Glomerular endothelial cell (primary cell): Measurements from ENCODE around the gene C10orf53. TPM values are rescaled to one million over a fixed set of nuclear protein-coding genes. Genes with fewer than 3 reads are reported as not detected.

Source experiments
- DNase-seq: peaks from one replicate; pipeline ENCODE4 v3.0.0-alpha.2; 2011; ENCODE audit warnings: low read depth, low spot score; ENCODE audit errors: extremely low read depth
- total RNA-seq: library from RNA; depleted of rRNA; stranded (reverse); fragments of >200 nt; gene quantifications from 2 replicates; pipeline ENCODE4 v1.2.3, GENCODE V29; 2015

C10orf53 gene
- total RNA-seq, 1 donor from 2014 or later = not detected

DNA sequence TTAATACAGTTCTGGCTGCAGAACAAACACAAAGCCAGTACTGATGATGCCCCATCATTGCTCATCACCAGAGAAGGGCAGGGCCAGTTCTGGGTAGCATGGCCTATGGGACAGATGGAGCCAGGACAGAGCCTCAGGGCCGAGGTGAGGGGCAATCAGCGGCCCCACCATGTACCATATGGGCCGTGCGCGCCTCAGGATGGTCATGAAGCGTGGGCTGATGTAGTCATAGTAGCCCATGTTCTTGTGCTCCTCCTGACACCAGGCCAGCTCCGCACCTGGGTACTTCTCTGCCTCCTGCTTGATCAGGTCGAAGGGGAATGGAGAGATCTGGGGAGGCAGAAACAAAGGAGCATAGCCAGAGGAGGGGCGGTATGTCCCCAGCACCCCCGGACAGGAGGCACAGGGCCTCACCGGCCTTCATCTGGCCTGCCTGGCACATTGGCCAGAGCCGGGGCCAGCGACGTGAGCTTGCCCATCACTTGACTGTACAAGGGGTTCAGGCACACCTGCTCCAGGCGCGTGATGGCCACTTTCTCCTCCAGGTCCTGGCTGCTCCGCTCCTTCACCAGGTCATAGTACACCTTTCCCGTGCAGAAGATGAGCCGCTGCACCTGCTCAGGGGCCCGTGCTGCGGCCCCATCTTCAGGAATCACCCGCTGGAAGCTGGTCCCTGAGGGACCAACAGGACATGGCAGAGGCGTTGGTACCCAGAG, 56.6 kb downstream of the C10orf53 start:
- no peak for DNase-seq

DNA sequence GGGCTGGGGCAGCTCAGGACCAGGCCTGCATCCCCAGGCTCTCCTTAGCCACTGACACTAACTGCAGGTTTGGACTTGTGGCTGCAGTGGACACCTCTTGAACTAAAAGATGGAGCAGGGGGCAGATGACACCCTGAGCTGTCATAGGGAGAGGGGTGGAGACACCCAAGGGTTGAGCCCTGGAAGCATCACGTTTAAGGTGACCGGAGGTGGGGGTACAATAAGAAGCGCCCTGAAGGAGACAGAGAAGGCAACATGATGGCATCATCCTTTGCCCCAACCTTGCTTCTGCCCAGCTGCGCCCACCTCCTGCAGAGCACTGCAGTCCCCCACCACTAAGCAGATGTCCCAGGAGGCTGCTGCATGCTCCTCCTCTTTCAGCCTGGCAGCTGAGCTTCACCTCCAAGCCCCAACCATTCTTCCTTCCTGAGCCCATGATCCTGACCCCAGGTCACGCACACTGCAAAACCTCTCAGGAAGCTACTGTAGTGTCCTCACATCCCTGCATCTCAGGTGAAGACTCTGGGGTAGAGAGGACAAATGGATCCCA, 57.2 kb downstream of the C10orf53 start:
- no peak for DNase-seq

DNA sequence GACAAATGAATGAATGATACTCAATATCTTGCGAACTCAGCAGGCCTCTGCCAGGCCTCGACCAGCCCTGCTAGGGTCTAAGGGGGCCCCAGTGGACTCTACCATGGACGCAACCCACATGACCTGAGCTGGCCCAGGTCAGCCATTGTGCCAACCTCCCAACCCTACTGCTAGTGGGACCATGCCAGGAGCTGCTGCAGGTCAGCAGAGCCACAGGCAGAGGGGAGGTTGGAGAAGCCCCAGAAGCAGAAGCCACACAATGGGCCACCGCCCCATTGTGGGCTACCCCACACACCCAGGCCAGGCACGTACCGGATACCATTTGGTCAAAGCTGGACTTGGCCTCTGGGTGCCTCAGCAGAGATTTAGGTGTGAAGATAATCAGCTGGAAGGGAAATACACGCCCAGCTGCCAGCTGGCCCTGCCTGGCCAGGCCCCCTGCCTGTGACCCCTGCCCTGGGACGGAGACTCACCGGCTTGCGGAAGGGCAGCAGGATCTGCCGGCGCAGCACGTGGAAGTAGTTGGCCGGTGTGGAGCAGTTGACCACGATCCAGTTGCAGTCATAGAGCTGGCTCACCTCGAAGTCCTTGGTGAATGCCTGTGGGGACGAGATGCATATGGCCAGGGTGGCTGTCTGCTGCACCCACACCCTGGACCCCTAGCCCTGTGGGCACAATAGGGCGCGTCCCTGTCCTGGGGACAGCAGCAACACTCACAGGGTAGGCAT, 58.2 kb downstream of the C10orf53 start:
- DNase-seq = no peak

DNA sequence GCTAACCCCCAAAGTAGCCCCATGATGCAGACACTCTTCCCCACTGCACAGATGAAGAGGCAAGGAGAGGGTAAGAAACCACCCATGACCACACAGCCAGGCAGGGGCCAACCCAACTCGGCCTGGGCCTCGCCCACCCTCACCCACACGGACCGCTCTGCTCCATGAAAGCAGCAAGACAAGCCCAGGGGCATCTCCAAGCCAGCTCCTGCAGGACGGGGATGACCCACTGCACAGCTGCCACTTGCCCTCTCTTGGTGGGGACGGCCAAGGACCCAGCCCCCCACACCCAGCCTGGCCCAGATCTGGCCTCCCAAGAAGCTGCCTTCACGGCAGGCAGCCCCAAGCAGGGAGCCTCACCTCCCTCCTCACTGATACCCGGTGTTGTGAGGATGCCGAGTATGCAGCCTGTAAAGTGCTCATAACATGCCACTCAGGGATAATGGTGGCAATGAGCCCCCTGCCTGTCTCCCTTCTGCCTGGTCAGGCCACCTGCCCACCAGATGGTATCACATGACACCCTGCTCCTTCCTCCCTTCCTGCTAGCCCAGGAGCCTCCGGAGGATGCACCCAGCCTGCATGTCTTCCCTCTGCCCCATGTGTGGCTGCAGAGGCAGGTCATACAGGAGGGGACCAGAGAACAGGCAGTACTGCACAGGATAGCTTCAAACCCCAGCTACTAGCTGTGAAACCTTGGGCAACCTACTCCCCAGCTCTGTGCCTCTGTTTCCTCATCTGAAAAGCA, 59.3 kb downstream of the C10orf53 start:
- no peak for DNase-seq

DNA sequence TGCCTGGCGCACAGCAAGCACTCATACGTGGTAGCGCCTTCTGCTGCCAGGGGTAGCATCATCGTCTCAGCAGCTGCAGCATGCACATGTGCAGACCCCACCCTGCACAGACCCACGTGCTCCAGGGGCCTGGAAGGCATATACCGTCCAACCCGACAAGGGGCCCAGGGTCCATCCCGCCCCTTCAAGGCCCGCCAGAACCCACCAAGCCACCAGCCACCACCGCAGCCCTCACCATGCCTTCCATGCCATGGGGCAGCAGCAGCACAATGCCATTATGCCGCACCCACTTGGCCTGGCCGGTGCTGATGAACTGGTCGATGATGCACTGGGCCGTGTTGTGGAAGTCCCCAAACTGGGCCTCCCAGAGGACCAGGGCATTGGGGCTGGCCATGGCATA, 60.0 kb downstream of the C10orf53 start:
- no peak for DNase-seq

DNA sequence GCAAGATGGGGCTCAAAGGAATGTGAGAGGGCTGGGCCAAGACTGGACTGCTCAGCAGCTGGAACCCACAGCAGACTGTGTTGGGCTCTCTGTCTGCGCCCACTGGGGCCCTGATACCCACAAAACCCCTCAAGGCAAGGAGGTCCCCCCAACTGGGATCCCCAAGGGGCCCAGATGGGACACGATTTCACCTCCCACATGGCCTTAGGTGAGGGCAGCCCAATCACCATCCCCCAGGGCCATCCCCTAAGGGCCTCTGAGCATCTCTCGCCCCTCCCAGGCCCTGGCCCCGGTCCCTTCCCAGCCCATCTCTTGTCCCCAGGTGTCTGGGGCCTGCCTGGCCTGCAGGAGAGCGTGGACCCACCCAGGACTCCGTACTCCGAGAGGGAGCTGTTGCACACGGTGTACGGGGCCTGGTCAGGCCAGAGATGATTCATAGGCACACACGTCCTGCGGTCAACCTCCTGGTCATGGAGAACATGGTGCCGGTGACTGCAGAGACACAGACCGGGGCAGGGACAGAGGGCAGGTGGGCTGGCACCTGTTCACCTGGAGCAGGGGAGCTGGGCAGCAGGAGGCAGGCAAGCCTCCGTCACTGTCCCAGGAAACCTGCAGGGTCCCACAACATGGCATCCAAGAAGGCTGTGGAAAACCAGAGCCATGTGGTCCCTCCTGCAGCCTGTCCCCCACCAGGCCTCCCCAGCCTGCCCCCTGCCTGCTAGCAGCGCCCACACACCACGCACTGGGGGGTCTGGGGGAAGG, 61.1 kb downstream of the C10orf53 start:
- DNase-seq = no peak

DNA sequence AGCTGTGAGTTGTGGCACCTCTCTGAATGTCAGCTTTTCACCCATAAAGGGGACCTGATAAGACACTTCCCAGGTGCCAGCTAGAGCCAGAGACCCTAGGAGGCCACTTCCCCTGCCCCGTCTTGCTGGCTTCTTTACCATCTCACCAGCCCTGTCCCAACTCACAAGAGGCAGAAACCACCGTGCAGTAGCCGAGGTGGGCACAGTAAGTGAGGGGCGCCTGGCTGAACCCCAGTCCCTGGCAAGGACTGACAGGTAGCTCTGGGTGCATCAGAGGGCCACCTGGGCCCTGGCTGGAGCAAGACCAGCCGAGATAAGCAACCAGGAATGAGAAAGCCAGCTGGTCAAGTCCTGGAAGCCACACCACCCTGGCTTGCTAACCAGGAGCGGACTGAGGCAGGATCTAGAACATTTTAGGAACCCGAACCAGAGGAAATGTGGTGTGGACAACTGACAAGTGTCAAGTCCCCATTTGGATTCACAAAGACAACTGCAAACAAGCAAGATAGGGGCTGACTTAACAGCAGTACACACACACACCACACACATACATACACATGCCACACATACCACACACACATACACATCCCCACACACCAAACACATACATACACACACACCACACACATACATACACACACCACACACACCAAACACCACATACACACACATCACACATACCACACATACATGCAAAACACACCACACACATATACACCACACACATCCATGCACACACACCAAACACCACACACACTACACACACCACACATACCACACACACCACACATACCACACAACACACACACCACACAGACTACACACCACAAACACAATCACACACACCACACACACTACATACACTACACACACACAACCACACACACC, 61.9 kb downstream of the C10orf53 start:
- no peak for DNase-seq

DNA sequence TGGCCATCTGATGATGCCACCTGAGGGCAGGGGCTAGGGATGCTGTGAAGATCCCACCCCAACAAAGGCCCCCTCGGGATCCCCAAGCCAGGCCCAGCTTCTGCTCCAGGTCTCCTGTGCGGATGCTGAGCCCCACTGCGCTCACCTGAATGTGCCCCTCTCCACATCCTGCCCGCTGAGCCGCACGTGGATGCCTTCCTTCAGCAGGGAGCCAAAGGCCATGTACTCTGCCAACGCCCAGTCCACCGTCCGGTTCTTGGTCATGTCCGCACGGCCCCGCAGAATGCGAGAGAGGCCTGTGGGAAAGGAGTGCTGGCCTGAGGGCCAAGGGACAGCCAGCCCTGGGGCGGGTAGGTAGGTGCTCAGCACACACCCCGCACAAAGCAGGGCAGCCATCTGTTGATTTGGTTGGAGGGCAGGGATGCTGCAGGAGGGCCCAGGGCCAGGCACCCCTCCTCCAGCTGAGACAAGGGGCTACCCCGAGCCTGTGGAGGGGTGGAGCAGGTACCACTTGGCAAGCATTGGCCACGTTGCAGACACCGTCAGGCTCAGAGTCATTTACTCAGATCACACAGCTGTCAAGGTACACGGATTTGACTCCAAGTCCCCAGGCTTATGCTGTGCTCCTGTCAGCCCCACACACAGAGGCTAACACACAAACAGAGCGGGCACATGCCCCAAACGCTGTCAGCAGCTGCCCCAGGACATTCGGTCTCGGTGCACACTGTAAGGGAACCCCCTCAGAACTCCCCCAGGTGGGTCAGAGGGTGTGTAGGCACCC, 63.4 kb downstream of the C10orf53 start:
- no peak for DNase-seq

DNA sequence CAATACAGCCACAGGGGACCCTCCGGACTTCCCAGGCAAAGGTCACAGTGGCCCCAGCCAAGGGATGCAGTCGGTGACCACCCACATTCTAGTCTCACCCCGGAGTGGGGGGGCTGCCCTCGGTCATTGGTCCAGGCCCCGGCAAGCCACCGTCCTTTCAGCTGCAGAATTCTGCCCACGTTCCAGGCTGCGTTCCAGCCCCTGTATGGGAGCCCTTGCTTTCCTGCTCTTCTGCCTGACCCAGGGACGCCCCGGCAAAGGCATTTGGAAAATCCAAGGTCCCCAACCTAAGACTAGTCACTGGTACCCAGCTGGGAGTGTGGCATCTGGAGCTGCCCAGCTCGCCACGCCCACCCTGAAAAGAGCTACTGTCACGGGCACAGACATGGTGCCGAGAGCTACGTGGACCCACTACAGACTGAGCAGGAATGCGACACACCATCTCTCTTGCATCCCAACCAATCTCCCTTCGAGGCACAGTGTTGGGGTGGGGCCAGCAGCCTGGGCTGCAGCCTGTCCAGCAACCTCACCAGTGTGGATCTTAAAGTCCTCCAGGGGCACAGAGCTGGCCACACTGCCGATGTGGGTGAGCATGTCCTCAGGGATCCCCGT, 64.1 kb downstream of the C10orf53 start:
- no peak for DNase-seq

DNA sequence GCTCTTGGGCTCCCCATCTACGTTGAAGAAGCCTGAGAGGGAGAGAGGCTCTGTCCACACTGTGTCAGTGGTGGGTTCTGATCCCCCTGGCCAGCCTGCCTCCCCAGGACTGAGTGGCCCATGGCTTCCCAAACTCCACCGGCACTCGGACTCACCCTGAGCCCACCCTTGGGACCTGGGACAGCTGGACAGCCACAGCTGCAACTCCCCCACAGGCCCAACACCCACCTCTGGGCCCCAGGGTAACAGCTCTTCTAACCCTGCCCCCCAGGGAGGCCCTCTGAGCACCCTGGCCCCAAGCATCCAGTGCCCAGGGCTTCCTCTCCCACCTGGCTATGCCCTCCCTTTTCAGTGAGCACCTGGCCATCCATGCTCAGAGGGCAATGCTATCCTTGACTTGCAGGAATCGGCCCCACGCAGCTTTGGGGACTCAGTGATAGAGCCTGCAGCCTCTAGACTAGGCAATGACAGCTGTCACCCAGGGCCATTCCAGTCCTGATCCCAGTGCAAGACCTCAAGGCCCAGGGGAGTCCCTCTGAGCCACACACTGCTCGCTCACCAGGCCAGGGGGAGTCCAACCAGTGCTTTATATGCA, 64.7 kb downstream of the C10orf53 start:
- no peak for DNase-seq

DNA sequence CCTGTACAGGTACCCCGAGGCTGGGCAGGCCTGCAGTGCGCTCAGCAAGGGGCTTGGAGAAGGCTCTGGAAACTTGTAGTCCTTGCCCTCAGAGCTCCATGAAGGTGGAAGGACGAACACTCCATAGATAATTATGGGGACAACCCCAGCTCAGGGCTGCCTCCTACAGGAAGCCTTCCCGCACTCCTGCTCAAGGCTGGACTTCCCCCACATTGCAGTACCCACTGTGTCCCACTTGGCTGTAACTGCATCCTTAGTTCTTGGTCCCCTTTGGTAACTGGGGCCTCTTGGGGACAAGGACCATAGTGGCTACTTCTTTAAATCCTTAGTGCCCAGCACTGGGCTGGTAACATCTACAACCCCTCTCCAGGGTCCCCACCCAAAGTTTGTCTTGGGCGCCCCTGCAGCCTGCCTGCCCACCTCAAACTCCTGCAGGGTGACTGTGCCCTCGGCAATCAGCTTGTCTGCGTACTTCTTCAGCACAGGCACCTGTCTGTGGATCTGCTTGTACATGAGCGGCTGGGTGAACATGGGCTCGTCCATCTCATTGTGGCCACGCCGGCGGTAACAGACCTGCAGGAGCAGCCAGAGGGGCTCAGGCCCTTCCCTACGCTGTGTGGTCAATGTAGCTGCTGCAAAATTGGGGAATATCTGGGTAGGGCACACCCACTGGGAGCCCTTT, 65.6 kb downstream of the C10orf53 start:
- DNase-seq = no peak

DNA sequence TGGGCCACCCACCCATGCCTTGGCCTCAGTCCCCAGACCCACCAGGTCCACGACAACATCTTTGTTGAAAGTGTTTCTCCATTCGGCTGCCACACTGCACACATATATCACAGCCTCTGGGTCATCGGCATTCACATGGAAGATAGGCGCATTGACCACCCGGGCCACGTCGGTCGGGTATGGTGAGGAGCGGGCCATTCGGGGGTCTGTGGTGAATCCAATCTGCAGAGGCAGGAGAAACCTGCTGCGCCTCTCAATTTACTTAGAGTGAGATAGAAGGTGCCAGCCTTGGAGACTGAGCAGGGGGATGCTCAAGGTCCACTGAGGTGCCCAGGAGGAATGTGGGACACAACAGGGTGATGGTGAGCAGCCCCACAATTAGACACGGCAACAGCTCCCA, 66.3 kb downstream of the C10orf53 start:
- DNase-seq = no peak

DNA sequence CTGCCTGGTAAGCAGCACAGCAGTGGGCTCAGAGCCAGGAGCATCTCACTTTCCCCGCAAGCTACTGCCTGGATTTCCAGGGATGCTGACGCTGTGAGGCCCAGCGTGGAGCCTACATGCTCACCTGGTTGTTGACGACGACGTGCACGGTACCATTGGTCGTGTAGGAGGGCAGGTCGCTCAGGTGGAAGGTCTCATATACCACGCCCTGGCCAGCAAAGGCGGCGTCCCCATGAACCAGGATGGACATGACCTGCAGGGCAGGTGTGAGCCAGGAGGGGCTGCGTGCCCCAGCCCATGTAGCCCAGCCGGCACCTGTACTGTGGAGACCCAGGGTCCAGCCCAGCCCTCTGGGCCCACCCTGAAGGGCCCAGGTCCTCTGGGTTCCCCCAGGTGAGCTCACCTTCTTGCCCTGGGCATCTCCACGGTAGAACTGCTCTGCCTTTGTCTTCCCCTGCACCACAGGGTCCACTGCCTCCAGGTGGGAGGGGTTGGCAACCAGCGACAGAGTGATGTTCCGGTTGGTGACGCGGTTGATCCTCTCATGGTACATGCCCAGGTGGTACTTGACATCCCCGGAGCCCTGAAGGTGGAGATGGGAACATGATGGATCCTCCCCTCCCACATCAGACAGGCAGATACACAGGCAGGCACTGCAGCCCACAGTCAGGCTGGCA, 67.3 kb downstream of the C10orf53 start:
- DNase-seq = no peak
